Measurements from ENCODE around the gene C2orf76.

- TF ChIP-seq, protein P1, sequence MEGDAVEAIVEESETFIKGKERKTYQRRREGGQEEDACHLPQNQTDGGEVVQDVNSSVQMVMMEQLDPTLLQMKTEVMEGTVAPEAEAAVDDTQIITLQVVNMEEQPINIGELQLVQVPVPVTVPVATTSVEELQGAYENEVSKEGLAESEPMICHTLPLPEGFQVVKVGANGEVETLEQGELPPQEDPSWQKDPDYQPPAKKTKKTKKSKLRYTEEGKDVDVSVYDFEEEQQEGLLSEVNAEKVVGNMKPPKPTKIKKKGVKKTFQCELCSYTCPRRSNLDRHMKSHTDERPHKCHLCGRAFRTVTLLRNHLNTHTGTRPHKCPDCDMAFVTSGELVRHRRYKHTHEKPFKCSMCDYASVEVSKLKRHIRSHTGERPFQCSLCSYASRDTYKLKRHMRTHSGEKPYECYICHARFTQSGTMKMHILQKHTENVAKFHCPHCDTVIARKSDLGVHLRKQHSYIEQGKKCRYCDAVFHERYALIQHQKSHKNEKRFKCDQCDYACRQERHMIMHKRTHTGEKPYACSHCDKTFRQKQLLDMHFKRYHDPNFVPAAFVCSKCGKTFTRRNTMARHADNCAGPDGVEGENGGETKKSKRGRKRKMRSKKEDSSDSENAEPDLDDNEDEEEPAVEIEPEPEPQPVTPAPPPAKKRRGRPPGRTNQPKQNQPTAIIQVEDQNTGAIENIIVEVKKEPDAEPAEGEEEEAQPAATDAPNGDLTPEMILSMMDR (IDR thresholded peaks at IDR 0.05; ENCODE audit: insufficient read depth, low read length, poor library complexity, severe bottlenecking) = no peak
- TF ChIP-seq EZH2phosphoT487 (conservative IDR thresholded peaks at IDR 0.05; ENCODE audit: low read length) = no peak
These were observed 110.7 kb downstream of the C2orf76 start for GRCh38 chr2:119255760-119256581.

Data from SU-DHL-6 (cell line).